Kidney (tissue), 14 donors: ENCODE results near the gene CERK. TPM values are rescaled to one million over a fixed set of nuclear protein-coding genes. Genes with fewer than 3 reads are reported as not detected.

Experiments used
- DNase-seq, 5 donors: peaks; one replicate each; pipeline ENCODE4 v3.0.0-alpha.2; 2013 to 2020
- FAIRE-seq: peaks from 2 replicates; lab custom pipeline; 2012; peaks lifted over from hg19 to GRCh38; lab: Jason Lieb, UNC
- H3K27ac ChIP-seq, 2 donors: one replicate each; pipeline ENCODE4 v1.7.0; 2013; ENCODE audit warnings: low read depth in 2 of 2, low read length in 2 of 2, inconsistent platforms in 1 of 2
- H3K27me3 ChIP-seq: one replicate; pipeline ENCODE4 v1.7.1; 2013; ENCODE audit warnings: low read length, inconsistent platforms; ENCODE audit not compliant: control insufficient read depth, insufficient read depth
- H3K36me3 ChIP-seq, 3 donors: one replicate each; pipeline versions ENCODE4 v1.7.0 to v1.7.1; 2013; ENCODE audit warnings: low read length in 3 of 3, control low read depth in 1 of 3, inconsistent platforms in 1 of 3; ENCODE audit not compliant: insufficient read depth in 3 of 3, control insufficient read depth in 2 of 3
- H3K4me1 ChIP-seq, 3 donors: one replicate each; pipeline versions ENCODE4 v1.7.0 to v1.7.1; 2013; ENCODE audit warnings: low read length in 3 of 3, inconsistent platforms in 1 of 3, low read depth in 1 of 3; ENCODE audit not compliant: control insufficient read depth in 2 of 3, insufficient read depth in 2 of 3
- H3K4me3 ChIP-seq, 3 donors: one replicate each; pipeline versions ENCODE4 v1.7.0 to v1.8.1; 2013; ENCODE audit warnings: low read length in 3 of 3, control low read depth in 1 of 3, inconsistent platforms in 1 of 3
- H3K9ac ChIP-seq, 3 donors: one replicate each; pipeline versions ENCODE4 v1.7.0 to v1.7.1; 2013; ENCODE audit warnings: low read length in 3 of 3, control low read depth in 1 of 3, inconsistent platforms in 1 of 3
- H3K9me3 ChIP-seq, 3 donors: one replicate each; pipeline versions ENCODE4 v1.7.0 to v1.7.1; 2013; ENCODE audit warnings: low read length in 3 of 3, control low read depth in 1 of 3, inconsistent platforms in 1 of 3; ENCODE audit not compliant: control insufficient read depth in 2 of 3, insufficient read depth in 1 of 3
- CTCF ChIP-seq: IDR thresholded peaks from 3 replicates; pipeline ENCODE4 v1.5.1; 2012; ENCODE audit warnings: mild to moderate bottlenecking, moderate library complexity, borderline replicate concordance; ENCODE audit not compliant: insufficient read depth; ENCODE audit errors: extremely low read depth
- intact Hi-C: fragments of 100-400 bp; cut with DNase I; formaldehyde crosslinking; loops from one replicate; pipeline ENCODE4 v1.11.1; 2022
- polyA plus RNA-seq: library from polyadenylated mRNA; stranded (reverse); fragments of 350-450 nt; fragmentation: Illumina TruSeq; extraction: RNeasy Lipid Tissue Mini Kit (QIAGEN cat#74804); gene quantifications from one replicate; pipeline ENCODE4 v1.2.3, GENCODE V29; 2014; ENCODE audit warnings: low read depth, low replicate concordance; ENCODE audit not compliant: insufficient read depth
- total RNA-seq: library from RNA; stranded (reverse); fragmentation: NEBNext Ultra II Directional; extraction: Animal tissue kit (Norgen Biotek cat#: 25700); gene quantifications from one replicate; pipeline ENCODE4 v1.2.1, GENCODE V29; 2021
- donor health status: control.
- donor health status: control.
- donor health status: control.
- donor health status: control.
- donor health status: control.
- donor health status: DM: yes; HTN: yes; CAD: no.
- donor health status: Normal renal cell carcinoma (clear cell type).

CERK gene
- total and polyA plus RNA-seq, 2 donors from 2014 or later: 21.6 to 28.2 TPM

- H3K27me3 ChIP-seq: no peaks in the 10 kb centered on the region
- H3K36me3 ChIP-seq: peaks cover 0 to 10% (median 6%) of the 10 kb centered on the region in 3 donors
- no peak overlapping the region for H3K9ac ChIP-seq
- no peaks in the 10 kb centered on the region for H3K4me1 ChIP-seq
- TF ChIP-seq CTCF: no peak
- no peaks in the 10 kb centered on the region for H3K9me3 ChIP-seq
- no peak for FAIRE-seq
- H3K27ac ChIP-seq: no peak overlapping the region
- DNase-seq: no peak
- H3K4me3 ChIP-seq: no peak overlapping the region
- intact Hi-C loops: no loop called here
Observed at GRCh38 chr22:46687048-46687444, 51.0 kb downstream of the CERK start.

- intact Hi-C loops: no loop called here
- Histone ChIP-seq H3K27ac (no peak overlapping the region), H3K4me3 (no peak overlapping the region), H3K27me3 (no peaks in the 10 kb centered on the region), H3K9ac (no peak overlapping the region), H3K9me3 (no peaks in the 10 kb centered on the region), H3K36me3 (peaks cover 0 to 10% (median 3%) of the 10 kb centered on the region in 3 donors), H3K4me1 (no peaks in the 10 kb centered on the region)
- DNase-seq (peak in 4 of 5 donors; percentile 27 to 73 (median 49)), FAIRE-seq (no peak)
- no peak for TF ChIP-seq CTCF
Observed at GRCh38 chr22:46686221-46687047, 51.6 kb downstream of the CERK start.

DNA sequence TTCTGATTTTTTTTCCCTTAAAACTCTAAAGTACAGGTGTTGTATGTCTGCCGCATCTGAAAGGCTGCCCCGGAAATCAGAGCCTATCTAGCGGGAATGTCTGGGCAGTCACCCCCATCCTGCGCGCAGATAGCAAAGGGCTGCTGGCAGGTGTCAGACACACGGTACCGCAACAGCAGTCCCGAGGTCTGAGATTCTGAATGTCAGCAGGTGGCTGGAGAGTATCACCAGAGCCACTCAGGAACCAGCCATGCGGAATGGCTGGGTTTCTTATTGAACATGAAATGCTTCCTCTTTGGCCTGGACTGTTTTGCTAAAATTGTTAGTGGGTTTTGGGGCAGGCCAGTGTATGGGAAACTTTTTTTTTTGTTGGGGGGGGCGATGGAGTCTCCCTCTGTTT, 53.3 kb downstream of the CERK start:
- Histone ChIP-seq H3K4me1 (no peaks in the 10 kb centered on the region), H3K9me3 (no peaks in the 10 kb centered on the region), H3K27me3 (no peaks in the 10 kb centered on the region), H3K27ac (no peak overlapping the region), H3K4me3 (no peak overlapping the region), H3K36me3 (peaks cover 0 to 7% (median 3%) of the 10 kb centered on the region in 3 donors), H3K9ac (no peak overlapping the region)
- FAIRE-seq: no peak
- no peak for TF ChIP-seq CTCF
- intact Hi-C loops: no loop called here
- DNase-seq: peak in 3 of 5 donors; percentile 53 to 60 (median 58)
